HepG2 (cell line): ENCODE measurements around the gene ZNF627. TPM values are rescaled to one million over a fixed set of nuclear protein-coding genes. Genes with fewer than 3 reads are reported as not detected.

ENCODE experiments used
- ARNT ChIP-seq: fragments of 450-650 bp; IDR thresholded peaks from 2 replicates; pipeline ENCODE4 v1.6.1; 2017
- DNMT1 ChIP-seq: sonication (generic); formaldehyde crosslinking; IDR thresholded peaks from 2 replicates; pipeline ENCODE4 v1.5.1; 2020; ENCODE audit warnings: mild to moderate bottlenecking, missing genetic modification reagents
- FOSL2 ChIP-seq: sonication (generic); formaldehyde crosslinking; IDR thresholded peaks from 2 replicates; pipeline ENCODE4 v1.4.0; 2020; ENCODE audit warnings: missing genetic modification reagents
- GMEB2 ChIP-seq: IDR thresholded peaks from 2 replicates; pipeline ENCODE4 v1.6.1; 2016; ENCODE audit warnings: missing biosample characterization, missing genetic modification reagents, low read depth
- GTF3A ChIP-seq: sonication (generic); formaldehyde crosslinking; conservative IDR thresholded peaks from 2 replicates; pipeline ENCODE4 v1.4.0; 2020; ENCODE audit warnings: mild to moderate bottlenecking, missing genetic modification reagents
- RBAK ChIP-seq: sonication (generic); formaldehyde crosslinking; IDR thresholded peaks from 2 replicates; pipeline ENCODE4 v1.5.1; 2020; ENCODE audit warnings: mild to moderate bottlenecking, missing genetic modification reagents
- SCMH1 ChIP-seq: sonication (generic); formaldehyde crosslinking; IDR thresholded peaks from 2 replicates; pipeline ENCODE4 v1.9.0; 2021; ENCODE audit warnings: missing genetic modification reagents, mild to moderate bottlenecking, borderline replicate concordance
- SP140L ChIP-seq: sonication (generic); formaldehyde crosslinking; IDR thresholded peaks from 2 replicates; pipeline ENCODE4 v1.4.0; 2020; ENCODE audit warnings: missing genetic modification reagents, borderline replicate concordance
- SRSF9 ChIP-seq: fragments of 200-400 bp; formaldehyde crosslinking; IDR thresholded peaks from 2 replicates; pipeline ENCODE4 v1.6.1; 2018; ENCODE audit warnings: borderline replicate concordance, mild to moderate bottlenecking, low read depth, low read length; ENCODE audit not compliant: insufficient read depth, poor library complexity, severe bottlenecking
- TOPORS ChIP-seq: sonication (generic); formaldehyde crosslinking; IDR thresholded peaks from 2 replicates; pipeline ENCODE4 v1.8.0; 2023; ENCODE audit warnings: mild to moderate bottlenecking, missing genetic modification reagents
- ZBTB3 ChIP-seq: sonication (generic); formaldehyde crosslinking; IDR thresholded peaks from 2 replicates; pipeline ENCODE4 v1.4.0; 2020; ENCODE audit warnings: low read depth, mild to moderate bottlenecking, moderate library complexity, missing genetic modification reagents, borderline replicate concordance
- ZHX1 ChIP-seq: sonication (generic); formaldehyde crosslinking; IDR thresholded peaks from 2 replicates; pipeline ENCODE4 v1.8.1; 2022; ENCODE audit warnings: low read depth, mild to moderate bottlenecking, missing genetic modification reagents
- ZNF333 ChIP-seq: sonication (generic); formaldehyde crosslinking; IDR thresholded peaks from 2 replicates; pipeline ENCODE4 v1.4.0; 2020; ENCODE audit warnings: mild to moderate bottlenecking, missing genetic modification reagents, borderline replicate concordance
- ZNF337 ChIP-seq: sonication (generic); formaldehyde crosslinking; IDR thresholded peaks from 2 replicates; pipeline ENCODE4 v1.5.1; 2020; ENCODE audit warnings: missing genetic modification reagents, low read depth, mild to moderate bottlenecking, borderline replicate concordance
- ZNF383 ChIP-seq: sonication (generic); formaldehyde crosslinking; IDR thresholded peaks from 2 replicates; pipeline ENCODE4 v1.4.0; 2020; ENCODE audit warnings: missing genetic modification reagents, mild to moderate bottlenecking, borderline replicate concordance
- ZNF564 ChIP-seq: sonication (generic); formaldehyde crosslinking; IDR thresholded peaks from 2 replicates; pipeline ENCODE4 v1.8.1; 2023; ENCODE audit warnings: mild to moderate bottlenecking, missing genetic modification reagents
- ZNF660 ChIP-seq: sonication (generic); formaldehyde crosslinking; IDR thresholded peaks from 2 replicates; pipeline ENCODE4 v1.5.1; 2020; ENCODE audit warnings: mild to moderate bottlenecking, low read depth, missing genetic modification reagents, borderline replicate concordance
- polyA plus RNA-seq, 8 experiments: library from polyadenylated mRNA; depleted of rRNA in 3 of 8; stranded (reverse) in 7 of 8; unstranded in 1 of 8; fragments of >200 nt; fragmentation: Illumina TruSeq in 4 of 8; extraction: Trizol in 4 of 8; gene quantifications; 2 replicates each; pipeline versions ENCODE4 v1.2.1 to v1.2.3, GENCODE V29; 2011 to 2016; ENCODE audit warnings: low read depth in 4 of 8, missing spikeins in 1 of 8, mixed read lengths in 1 of 8; ENCODE audit not compliant: insufficient read depth in 1 of 8
- total RNA-seq, 5 experiments: library from RNA; depleted of rRNA; stranded (reverse); fragments of >200 nt; fragmentation: Illumina TruSeq; extraction: Trizol; gene quantifications; 2 replicates each; pipeline ENCODE4 v1.2.3, GENCODE V29; 2016; ENCODE audit warnings: low read depth in 1 of 5
- TF ChIP-seq, protein P1 (sequence below): sonication (generic); formaldehyde crosslinking; conservative IDR thresholded peaks from 2 replicates; pipeline ENCODE4 v1.4.0; 2020; ENCODE audit warnings: mild to moderate bottlenecking, missing genetic modification reagents, moderate library complexity
- TF ChIP-seq, protein P2 (sequence below): sonication (generic); formaldehyde crosslinking; IDR thresholded peaks from 2 replicates; pipeline ENCODE4 v1.9.0; 2021; ENCODE audit warnings: missing genetic modification reagents, mild to moderate bottlenecking, borderline replicate concordance

Gene ZNF627
- total and polyA plus RNA-seq, 2 of the 13 experiments (the other 11 are each of a cell fraction or from before 2014, with no cell fraction given), result 4.2 to 12.7 TPM

DNA sequence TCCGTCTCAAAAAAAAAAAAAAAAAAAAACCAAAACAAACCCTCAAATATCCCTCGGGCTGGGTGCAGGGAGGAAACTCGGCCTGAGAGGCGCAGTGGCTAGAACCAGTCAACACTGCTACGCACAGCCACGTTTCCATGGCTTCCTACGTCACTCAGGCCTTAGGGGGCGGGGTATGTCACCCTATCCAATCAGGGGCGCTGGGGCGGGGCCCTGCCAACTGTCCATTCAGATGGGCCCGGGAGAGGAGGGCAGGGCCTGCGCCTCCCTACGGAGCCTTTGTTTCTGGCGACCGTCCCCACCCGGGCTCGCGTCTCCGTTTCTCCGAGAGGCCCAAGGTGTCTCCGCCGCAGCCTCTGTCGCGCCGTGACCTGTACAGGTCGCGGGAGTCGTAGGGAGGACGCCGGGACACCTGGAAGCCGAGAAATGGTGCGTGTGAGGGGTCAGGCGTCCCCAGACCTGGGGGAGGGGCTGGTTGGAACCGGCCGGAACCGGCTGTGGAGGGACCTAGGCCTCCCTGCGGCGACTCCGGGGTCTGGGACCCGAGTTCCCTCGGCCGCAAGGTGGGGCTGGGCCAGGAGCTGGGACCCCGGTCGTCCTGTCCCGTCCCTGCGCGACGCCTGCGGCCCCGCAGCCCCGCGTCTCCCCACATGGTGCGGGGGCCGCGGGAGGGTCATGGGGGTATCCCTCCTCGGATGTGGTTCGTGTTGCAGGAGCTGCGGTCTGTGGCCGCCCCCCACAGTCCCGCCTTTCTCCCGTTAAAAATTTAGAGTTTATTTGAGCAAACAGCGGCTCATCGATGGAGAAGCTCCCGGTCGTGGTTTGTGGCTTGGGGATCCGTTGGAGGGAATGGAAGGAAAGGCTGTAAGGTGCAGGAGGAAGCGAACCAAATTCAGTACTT is at the start of gene ZNF627 (continued):
- TF ChIP-seq GMEB2 (CRISPR knock-in tag), result no peak
- no peak for TF ChIP-seq ZNF383 (CRISPR knock-in tag)
- no peak for TF ChIP-seq SCMH1 (CRISPR knock-in tag)
- 0 out of 2 replicates have a peak, but pooled peaks have one; percentile 48 for TF ChIP-seq ZHX1
- no peak for TF ChIP-seq SP140L
- TF ChIP-seq RBAK, result no peak
- TF ChIP-seq GTF3A (CRISPR knock-in tag), result no peak
- TF ChIP-seq, protein P1, sequence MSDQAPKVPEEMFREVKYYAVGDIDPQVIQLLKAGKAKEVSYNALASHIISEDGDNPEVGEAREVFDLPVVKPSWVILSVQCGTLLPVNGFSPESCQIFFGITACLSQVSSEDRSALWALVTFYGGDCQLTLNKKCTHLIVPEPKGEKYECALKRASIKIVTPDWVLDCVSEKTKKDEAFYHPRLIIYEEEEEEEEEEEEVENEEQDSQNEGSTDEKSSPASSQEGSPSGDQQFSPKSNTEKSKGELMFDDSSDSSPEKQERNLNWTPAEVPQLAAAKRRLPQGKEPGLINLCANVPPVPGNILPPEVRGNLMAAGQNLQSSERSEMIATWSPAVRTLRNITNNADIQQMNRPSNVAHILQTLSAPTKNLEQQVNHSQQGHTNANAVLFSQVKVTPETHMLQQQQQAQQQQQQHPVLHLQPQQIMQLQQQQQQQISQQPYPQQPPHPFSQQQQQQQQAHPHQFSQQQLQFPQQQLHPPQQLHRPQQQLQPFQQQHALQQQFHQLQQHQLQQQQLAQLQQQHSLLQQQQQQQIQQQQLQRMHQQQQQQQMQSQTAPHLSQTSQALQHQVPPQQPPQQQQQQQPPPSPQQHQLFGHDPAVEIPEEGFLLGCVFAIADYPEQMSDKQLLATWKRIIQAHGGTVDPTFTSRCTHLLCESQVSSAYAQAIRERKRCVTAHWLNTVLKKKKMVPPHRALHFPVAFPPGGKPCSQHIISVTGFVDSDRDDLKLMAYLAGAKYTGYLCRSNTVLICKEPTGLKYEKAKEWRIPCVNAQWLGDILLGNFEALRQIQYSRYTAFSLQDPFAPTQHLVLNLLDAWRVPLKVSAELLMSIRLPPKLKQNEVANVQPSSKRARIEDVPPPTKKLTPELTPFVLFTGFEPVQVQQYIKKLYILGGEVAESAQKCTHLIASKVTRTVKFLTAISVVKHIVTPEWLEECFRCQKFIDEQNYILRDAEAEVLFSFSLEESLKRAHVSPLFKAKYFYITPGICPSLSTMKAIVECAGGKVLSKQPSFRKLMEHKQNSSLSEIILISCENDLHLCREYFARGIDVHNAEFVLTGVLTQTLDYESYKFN (CRISPR knock-in tag), result peak; percentile 35
- TF ChIP-seq ZBTB3 (CRISPR knock-in tag), result 0 out of 2 replicates have a peak, but pooled peaks have one; percentile 35
- no peak for TF ChIP-seq ZNF660 (CRISPR knock-in tag)
- no peak; the same call in none of the 2 replicates for TF ChIP-seq FOSL2 (CRISPR knock-in tag)
- TF ChIP-seq ZNF564, result peak; percentile 86; the same call in 1 of the 2 replicates
- TF ChIP-seq DNMT1 (CRISPR knock-in tag), result peak; percentile 72; the same call in 1 of the 2 replicates
- TF ChIP-seq ARNT, result no peak
- TF ChIP-seq ZNF333 (CRISPR knock-in tag), result no peak
- peak; percentile 62; the same call in 1 of the 2 replicates for TF ChIP-seq TOPORS (CRISPR knock-in tag)
- no peak for TF ChIP-seq SRSF9
- no peak for TF ChIP-seq ZNF337
- TF ChIP-seq, protein P2, sequence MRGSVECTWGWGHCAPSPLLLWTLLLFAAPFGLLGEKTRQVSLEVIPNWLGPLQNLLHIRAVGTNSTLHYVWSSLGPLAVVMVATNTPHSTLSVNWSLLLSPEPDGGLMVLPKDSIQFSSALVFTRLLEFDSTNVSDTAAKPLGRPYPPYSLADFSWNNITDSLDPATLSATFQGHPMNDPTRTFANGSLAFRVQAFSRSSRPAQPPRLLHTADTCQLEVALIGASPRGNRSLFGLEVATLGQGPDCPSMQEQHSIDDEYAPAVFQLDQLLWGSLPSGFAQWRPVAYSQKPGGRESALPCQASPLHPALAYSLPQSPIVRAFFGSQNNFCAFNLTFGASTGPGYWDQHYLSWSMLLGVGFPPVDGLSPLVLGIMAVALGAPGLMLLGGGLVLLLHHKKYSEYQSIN (CRISPR knock-in tag), result no peak
